Measurements from ENCODE around the gene SAP30BP. TPM values are rescaled to one million over a fixed set of nuclear protein-coding genes. Genes with fewer than 3 reads are reported as not detected.

The SAP30BP gene
- total RNA-seq, 1 experiment from 2014 or later, result 80.3 TPM

DNA sequence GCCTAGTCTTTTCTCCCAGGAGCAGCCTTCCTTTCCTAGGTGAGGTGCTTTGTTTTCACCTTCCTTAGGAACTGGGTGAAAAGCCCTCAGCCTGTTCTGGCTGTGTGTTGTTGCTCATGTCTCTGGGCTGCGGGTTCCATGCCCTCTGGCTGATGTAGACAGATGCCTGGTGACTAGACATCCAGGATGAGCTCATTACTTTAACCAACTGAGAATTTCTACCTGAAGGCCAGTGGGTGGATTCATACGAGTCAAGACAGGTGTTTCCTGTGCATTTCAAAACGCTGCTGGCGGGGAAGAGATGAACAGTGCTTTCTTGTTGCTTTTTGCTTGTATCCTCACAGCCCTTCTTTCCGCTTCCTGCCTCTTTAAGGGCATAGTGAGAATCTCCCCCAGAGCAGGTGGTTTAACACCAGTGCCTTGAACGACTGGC lies 22.3 kb downstream of the SAP30BP start:
- peak; percentile 57 to 96 for DNase-seq

DNA sequence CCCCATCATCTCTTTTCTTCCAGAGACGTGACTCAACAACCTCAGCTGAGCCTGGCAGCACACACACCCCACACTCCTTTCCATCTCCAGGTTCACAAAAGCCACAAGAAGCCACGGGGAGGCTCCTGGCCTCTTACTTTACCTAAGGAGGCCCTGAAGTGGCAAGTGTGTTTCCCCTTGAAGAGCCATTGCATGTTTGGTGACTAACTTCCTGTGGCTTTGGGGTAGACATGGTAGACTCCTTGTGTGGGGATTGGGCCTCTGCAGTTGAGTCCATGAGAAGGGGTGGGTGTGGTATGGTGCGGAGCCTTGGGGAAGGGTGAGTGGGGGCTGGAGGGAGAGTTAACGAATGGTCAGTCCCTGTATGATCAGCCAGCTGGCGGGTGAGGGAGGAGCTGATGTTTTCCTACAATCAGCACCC lies 24.2 kb downstream of the SAP30BP start:
- BruUV-seq (replicated peaks), result no TSS peak
- Histone ChIP-seq H2AFZ (no peak overlapping the region), H3K79me2 (ENCODE audit: low read depth) (peaks cover 68% of the 10 kb centered on the region), H3K4me2 (no peak overlapping the region), H4K20me1 (ENCODE audit: insufficient read depth) (no peaks in the 10 kb centered on the region), H3K4me3 (no peak overlapping the region), H3K9me2 (ENCODE audit: insufficient read depth) (no peaks in the 10 kb centered on the region), H3K4me1 (replicated peaks; ENCODE audit: insufficient read depth) (peaks cover 65% of the 10 kb centered on the region), H3K36me3 (ENCODE audit: low read depth) (peaks cover 14% of the 10 kb centered on the region; the same call in 1 of the 2 replicates), H3K27ac (no peak overlapping the region), H3F3A (ENCODE audit: insufficient read depth, low read depth) (peaks cover 55% of the 10 kb centered on the region), H3K9me3 (ENCODE audit: insufficient read depth, low read depth) (no peaks in the 10 kb centered on the region), H3K27me3 (ENCODE audit: insufficient read depth, low read depth) (no peaks in the 10 kb centered on the region)
- CTCF ChIA-PET, result no interaction called here
- intact Hi-C loops (cut with micrococcal nuclease; ENCODE audit: unreplicated experiment), result no loop called here
- TF ChIP-seq, protein P1, sequence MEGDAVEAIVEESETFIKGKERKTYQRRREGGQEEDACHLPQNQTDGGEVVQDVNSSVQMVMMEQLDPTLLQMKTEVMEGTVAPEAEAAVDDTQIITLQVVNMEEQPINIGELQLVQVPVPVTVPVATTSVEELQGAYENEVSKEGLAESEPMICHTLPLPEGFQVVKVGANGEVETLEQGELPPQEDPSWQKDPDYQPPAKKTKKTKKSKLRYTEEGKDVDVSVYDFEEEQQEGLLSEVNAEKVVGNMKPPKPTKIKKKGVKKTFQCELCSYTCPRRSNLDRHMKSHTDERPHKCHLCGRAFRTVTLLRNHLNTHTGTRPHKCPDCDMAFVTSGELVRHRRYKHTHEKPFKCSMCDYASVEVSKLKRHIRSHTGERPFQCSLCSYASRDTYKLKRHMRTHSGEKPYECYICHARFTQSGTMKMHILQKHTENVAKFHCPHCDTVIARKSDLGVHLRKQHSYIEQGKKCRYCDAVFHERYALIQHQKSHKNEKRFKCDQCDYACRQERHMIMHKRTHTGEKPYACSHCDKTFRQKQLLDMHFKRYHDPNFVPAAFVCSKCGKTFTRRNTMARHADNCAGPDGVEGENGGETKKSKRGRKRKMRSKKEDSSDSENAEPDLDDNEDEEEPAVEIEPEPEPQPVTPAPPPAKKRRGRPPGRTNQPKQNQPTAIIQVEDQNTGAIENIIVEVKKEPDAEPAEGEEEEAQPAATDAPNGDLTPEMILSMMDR (conservative IDR thresholded peaks at IDR 0.05), result no peak
- no peak for TF ChIP-seq EZH2 (IDR thresholded peaks at IDR 0.05; ENCODE audit: low read depth)
- no peak for DNase-seq
- POLR2A ChIA-PET (ENCODE audit: unreplicated experiment), result interaction anchor here (0.6 kb wide), 1 partner anchor 58 kb away, joined by 4 read pairs; no protein-coding TSS in a partner anchor

More for the DNA sequence above, 22.3 kb downstream of the SAP30BP start:
- Histone ChIP-seq H4K20me1 (ENCODE audit: insufficient read depth) (no peaks in the 10 kb centered on the region), H3K4me1 (replicated peaks; ENCODE audit: insufficient read depth) (peaks cover 64% of the 10 kb centered on the region), H2AFZ (no peak overlapping the region), H3F3A (ENCODE audit: insufficient read depth, low read depth) (peaks cover 40% of the 10 kb centered on the region), H3K79me2 (ENCODE audit: low read depth) (peaks cover 84% of the 10 kb centered on the region), H3K9me3 (ENCODE audit: insufficient read depth, low read depth) (no peaks in the 10 kb centered on the region), H3K36me3 (ENCODE audit: low read depth) (peaks cover 14% of the 10 kb centered on the region; the same call in 1 of the 2 replicates), H3K4me3 (peak overlapping the region; percentile 28; the same call in 1 of the 2 replicates), H3K27me3 (ENCODE audit: insufficient read depth, low read depth) (no peaks in the 10 kb centered on the region), H3K9me2 (ENCODE audit: insufficient read depth) (no peaks in the 10 kb centered on the region), H3K4me2 (peak overlapping the region; percentile 71), H3K27ac (peak overlapping the region; percentile 84)
- BruUV-seq (replicated peaks), result no TSS peak
- TF ChIP-seq, protein P1 (conservative IDR thresholded peaks at IDR 0.05), result no peak
- no peak for TF ChIP-seq EZH2 (IDR thresholded peaks at IDR 0.05; ENCODE audit: low read depth)
- POLR2A ChIA-PET (ENCODE audit: unreplicated experiment), result interaction anchor here (0.5 to 1.2 kb wide), 8 partner anchors 8 to 1571 kb away, joined by 3 to 18 read pairs (median 3); no protein-coding TSS in a partner anchor
- CTCF ChIA-PET, result interaction anchor here (1.3 kb wide), 1 partner anchor 88 kb away, joined by 3 read pairs; no protein-coding TSS in a partner anchor
- intact Hi-C loops (cut with micrococcal nuclease; ENCODE audit: unreplicated experiment), result no loop called here

DNA sequence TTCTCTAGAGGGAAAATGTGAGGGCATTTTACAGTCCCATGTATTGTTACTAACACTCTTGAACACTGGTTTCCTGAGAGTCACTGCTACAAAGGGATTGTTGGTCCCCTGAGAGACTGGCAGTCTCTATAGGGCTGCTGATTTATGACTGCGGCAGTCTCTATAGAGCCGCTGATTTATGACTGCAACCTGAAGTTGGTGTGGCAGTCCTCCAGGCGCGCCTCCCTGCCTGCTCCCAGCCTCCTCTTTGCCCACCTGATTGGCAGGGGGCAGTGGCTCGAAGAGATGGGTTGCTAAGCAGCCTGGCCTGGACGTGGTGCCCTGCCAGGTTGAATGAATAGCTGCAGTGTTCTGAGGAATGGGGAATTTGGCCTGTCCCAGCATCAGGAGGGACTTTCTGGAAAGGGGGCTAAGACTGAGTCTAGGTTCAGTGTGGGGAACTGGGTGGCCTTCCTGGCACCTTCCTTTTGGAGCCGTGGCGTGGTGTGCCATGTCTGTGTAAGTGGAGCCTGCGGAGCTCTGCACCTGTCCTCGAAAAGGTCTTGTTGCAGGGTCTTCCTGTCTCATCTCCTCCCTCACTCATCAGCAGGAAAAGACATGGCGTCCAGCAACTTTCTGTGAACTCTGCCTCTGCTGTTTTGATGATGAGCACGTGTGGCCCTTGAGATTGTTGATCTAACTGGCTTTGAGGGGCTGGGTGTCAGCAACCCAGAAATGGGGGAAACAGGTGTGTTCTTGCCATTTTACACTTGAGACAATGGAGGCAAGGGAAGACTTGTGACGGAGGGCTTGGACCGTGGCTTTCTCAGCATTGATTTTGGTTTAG lies 24.9 kb downstream of the SAP30BP start:
- no peak for DNase-seq
- peaks cover 62% of the 10 kb centered on the region for H3K79me2 ChIP-seq (ENCODE audit: low read depth)
- peaks cover 61% of the 10 kb centered on the region for H3F3A ChIP-seq (ENCODE audit: insufficient read depth, low read depth)
- TF ChIP-seq EZH2 (IDR thresholded peaks at IDR 0.05; ENCODE audit: low read depth), result no peak
- TF ChIP-seq, protein P1 (conservative IDR thresholded peaks at IDR 0.05), result no peak
- ChIA-PET POLR2A (ENCODE audit: unreplicated experiment) (interaction anchor here (0.7 kb wide), 1 partner anchor 27 kb away, joined by 3 read pairs; no protein-coding TSS in a partner anchor), CTCF (interaction anchor here (1.0 kb wide), 1 partner anchor 29 kb away, joined by 5 read pairs; the partner anchor contains the start of gene ITGB4)
- H3K9me2 ChIP-seq (ENCODE audit: insufficient read depth), result no peaks in the 10 kb centered on the region
- no peaks in the 10 kb centered on the region for H3K9me3 ChIP-seq (ENCODE audit: insufficient read depth, low read depth)
- BruUV-seq (replicated peaks), result no TSS peak
- H3K4me3 ChIP-seq, result no peak overlapping the region
- no peak overlapping the region for H3K4me2 ChIP-seq
- no peaks in the 10 kb centered on the region for H3K27me3 ChIP-seq (ENCODE audit: insufficient read depth, low read depth)
- peaks cover 10% of the 10 kb centered on the region; the same call in 1 of the 2 replicates for H3K36me3 ChIP-seq (ENCODE audit: low read depth)
- intact Hi-C loops (cut with micrococcal nuclease; ENCODE audit: unreplicated experiment), result no loop called here
- peaks cover 65% of the 10 kb centered on the region for H3K4me1 ChIP-seq (replicated peaks; ENCODE audit: insufficient read depth)
- H2AFZ ChIP-seq, result no peak overlapping the region
- no peaks in the 10 kb centered on the region for H4K20me1 ChIP-seq (ENCODE audit: insufficient read depth)
- H3K27ac ChIP-seq, result no peak overlapping the region

All from PC-9 (cell line).